DMS 273 (cell line): ENCODE measurements around the gene DUSP22.
"Not testable (repeated sequence)": the region's sequence is repeated elsewhere in the genome, so short reads cannot be mapped to it uniquely, and the experiment has no call there.

Experiments used
- DNase-seq: peaks from one replicate; lab custom pipeline; 2025; ENCODE audit not compliant: unreplicated experiment; lab: John Stamatoyannopoulos, UW

Gene DUSP22, protein sequence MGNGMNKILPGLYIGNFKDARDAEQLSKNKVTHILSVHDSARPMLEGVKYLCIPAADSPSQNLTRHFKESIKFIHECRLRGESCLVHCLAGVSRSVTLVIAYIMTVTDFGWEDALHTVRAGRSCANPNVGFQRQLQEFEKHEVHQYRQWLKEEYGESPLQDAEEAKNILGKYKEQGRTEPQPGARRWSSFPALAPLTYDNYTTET

DNA sequence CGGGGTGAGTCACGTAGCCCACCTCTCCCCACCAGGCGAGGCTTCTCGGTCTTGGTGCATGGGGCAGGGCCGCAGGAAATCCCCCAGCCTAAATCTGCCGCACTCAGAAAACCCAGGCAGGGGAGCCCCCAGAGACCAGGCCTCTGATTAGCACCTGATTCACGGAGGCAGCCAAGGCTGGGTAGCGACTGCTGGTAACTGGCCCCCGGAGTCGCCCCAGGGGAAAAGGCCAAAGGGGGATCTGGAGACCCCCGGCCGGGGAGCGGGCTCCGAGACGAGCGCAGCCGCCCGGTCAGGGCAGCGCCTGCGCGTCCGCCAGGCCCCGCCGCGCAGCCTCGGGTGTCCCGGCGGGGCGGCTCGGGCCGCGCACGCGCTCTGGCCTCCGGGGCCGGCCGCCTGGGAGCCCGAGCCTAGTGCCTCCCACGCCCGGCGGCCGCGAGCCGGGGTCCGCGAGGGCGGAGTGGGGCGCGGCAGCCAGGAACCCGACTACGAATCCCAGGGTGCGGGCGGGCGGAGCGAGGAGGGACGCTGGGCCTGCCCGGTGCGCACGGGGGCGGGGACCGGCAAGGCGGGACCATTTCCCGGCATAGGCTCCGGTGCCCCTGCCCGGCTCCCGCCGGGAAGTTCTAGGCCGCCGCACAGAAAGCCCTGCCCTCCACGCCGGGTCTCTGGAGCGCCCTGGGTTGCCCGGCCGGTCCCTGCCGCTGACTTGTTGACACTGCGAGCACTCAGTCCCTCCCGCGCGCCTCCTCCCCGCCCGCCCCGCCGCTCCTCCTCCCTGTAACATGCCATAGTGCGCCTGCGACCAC is at the start of gene DUSP22:
Gene DUSP22, plus strand, starts transcription at position 791 of the 809 bp plus-strand sequence. CDS start 53 bp downstream, outside the sequence.
- DNase-seq = no peak

DNA sequence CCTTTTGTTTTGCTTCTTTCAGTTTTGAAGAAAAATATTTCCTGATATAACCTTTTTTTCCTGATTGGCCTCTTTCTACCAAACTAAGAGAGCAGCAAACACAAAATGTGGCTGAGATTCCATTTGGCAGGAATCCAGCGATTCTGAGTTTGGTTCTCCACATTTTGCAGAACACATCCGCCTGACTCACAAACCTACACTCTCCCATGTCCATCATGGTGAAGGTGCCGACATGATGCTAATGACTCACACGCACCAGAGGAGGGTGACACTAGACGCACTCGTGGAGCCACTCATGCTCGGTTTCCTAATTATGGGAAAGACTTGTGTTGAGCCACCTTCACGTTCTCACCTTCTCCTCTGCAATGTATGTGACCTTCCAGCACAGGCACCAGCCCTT is 45.9 kb upstream of the DUSP22 start:
- DNase-seq = no peak

DNA sequence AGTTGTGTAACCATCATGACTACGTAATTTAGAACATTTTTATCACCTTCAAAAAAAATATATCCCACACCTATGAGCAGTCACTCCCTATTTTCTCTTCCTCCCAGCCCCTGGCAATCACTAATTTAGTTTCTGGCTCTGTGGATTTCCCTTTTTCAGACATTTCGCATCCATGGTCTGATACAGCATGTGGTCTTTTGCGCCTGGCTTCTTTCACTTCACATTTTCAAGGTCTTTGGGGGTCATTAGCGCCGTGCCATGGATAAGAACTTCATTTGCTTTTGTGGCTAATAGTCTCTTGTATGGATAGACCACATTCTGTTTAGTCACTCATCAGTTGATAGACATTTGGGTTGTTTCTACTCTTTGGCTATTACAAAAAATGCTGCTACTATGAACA is 44.9 kb upstream of the DUSP22 start:
- DNase-seq = no peak

DNA sequence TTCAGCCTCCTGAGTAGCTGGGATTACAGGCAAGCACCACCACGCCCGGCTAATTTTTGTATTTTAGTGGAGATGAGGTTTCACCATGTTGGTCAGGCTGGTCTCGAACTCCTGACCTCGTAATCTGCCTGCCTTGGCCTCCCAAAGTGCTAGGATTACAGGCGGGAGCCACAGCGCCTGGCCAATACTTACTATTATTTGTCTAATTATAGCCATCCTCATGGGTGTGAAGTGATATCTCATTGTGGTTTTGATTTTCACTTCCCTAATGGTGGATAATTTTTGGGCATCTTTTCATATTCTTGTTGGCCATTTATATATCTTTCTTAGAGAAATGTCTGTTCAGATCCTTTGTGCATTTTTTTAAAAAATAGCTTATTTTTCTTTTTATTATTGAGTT is 44.2 kb upstream of the DUSP22 start:
- DNase-seq = not testable (repeated sequence)

DNA sequence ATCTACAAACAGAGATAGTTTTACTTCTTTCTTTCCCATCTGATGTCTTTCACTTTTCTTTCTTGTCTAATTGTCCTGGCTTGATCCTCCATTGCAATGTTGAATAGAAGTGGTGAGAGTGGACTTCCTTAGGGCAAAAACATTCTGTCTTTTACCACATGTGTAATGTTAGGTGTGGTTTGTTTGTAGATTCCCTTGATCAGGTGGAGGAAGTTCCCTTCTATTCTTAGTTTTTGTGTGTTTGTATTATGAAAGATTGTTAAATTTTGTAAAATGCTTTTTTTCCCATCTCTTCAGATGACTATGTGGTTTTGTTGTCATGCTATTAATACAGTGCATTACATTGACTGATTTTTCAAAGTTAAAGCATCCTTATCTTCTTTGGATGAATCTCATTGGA is 41.6 kb upstream of the DUSP22 start:
- no peak for DNase-seq

DNA sequence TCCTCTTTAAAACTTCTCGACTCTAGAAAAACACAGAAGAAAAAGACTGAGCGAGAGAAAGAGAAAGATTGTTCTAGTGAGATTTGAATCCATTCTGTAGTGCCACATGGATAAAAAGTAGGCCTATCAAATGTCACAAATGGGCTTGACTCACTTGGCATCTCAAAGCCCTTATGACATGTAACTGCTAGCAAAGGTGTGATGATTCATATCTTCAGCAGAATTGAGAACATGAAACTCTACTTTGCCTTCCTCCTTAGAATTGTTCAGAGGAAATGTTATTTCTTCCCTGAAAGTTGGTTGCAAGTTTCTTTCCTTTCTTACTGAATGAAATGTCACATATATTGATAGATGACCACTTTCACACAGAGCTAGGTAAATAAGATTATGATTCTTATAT is 40.4 kb upstream of the DUSP22 start:
- DNase-seq = no peak

DNA sequence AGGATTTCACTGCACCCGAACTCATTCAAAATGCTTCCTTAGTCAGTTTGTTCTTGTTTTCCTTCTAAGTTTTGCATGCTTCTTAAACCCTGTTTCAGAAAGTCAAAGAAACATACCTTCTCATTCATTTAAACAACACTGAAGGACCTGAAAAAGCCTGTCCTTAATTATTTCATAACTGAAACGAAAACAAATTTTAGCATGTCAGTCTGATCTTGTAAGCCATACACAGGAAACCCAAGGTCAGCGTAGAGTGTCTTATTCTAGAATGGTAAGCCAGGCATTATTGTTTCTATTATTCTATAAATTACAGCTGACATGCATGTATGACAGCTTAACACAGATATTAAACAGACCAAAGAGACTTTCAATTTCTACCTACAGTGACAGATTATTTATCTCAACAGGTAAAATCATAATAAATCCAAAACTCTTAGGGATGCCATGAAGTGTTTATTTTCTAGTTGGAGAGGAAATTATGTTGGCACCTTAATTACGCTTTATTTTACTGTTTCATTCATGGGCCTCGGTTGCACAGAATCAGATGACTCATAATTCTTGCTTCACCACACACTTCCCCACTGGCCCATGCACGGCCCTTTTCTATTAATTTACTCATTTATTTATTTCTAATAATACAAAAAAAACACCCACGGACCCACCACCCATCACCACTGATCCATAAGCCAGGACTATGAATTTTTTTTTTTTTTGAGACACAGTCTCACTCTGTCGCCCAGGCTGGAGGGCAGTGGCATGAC is 39.3 kb upstream of the DUSP22 start:
- DNase-seq = no peak

DNA sequence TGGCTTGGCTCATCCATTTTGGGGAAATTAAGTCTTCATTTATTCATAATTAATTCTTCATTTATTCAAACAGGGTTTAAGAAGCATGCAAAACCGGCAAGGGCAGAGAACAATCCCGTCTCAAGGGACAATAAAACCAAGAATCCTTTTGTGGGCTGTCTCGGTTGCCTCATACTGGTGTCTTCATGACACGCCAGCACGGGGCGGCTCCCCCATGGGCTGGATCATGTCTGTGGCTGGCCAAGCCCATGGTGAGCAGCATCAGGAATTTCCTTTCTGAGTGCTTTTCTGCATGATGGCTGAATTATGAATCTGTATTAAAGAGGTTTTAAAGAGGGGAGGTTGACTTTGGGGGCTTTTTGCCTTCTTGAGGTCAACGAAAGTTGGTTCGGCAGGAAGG is 38.3 kb upstream of the DUSP22 start:
- no peak for DNase-seq

DNA sequence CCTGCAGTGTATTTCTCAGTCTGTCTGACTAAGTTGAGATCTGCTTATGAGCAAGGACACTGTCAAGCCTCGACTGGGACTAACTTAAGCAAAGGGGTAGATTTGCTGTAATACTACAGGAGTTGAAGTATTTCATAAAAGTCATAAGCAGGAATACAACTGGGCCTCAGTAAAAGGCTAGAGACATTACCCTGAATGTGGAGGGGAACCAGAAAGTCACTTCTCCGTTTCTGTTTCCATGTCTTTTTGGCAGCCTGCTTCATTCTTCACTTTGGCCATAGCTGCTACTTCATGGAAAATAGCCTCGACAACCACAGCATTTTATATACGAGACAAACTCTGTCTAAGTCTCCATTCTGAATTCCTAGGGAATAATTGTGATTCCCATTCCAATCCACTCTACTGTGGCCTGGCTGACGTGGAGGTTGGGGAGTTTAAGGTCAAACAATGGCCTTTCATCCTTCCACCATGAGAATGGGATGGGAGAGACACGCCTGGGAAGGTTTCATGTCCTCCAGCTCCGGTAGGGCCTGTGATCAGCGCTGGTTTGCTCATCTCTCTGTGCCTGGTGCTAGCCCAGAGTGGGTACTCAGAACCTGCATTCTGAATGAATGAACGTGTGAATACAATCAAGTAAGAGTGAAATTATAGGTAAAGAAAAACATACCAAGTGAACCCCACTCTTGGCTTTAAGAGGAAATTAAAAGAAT is 37.1 kb upstream of the DUSP22 start:
- DNase-seq = no peak

DNA sequence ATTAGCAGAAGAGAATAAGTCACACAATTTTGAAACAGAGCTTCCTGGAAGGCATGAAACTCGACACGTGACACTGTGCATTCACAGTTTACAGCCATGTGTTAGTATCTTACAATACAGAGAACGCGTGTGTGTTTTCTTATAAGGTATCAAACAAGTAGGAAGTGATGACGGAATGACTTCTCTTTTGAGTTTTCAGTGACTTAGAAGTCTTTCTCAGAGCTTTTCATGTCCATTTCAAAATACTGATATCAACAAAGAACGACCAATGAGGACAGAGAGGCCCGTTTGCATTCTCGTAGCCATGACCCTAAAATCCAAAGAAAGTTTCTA is 36.6 kb upstream of the DUSP22 start:
- no peak for DNase-seq

DNA sequence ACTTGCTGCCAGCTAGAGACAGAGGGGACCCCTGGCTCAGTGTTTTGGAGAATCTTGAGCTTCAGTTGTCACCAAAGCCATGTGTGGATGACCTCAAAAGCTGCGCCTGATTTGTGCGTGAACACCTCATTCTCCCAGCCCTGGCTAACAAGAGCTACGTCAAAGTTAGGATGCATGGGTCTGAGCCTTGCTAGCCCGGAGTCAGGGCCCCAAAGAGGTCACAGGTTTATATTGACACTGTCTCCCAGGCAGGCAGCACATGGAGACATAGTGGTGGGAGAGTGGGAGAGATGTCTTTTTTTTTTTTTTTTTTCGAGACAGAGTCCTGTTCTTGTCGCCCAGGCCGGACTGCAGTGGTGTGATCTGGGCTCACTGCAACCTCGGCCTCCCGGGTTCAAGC is 36.1 kb upstream of the DUSP22 start:
- DNase-seq = no peak

DNA sequence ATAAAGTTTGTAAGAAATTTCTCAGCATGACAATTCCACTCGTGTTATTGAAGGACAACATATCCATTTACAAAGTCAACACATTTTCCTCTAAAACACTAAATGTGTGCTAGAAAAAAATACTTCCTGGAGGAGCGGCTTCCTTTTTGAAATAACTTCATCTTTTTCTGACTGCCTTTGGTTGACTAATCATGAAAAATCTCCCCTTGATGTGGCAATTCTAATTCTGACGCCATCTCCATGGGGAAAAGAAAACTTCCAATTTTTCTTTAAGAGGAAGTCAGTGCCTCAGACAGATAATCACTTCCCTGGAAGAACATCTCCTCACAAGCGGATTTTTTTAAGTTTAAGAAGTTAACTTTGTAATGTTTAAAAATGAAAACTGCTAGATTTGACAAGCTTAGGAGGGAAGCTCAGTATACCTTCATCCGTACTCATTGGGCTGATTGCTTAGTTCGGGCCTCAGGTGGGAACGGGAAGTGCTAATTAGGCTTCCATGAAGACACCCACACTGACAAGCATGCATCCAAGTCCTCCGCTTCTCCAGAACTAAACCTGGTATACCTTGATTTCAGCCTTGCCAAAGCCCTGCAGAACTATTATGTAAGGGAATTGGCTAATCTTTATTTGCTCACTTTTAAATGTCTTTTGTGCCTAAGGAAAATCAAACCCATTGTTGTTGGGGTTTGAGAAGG is 35.1 kb upstream of the DUSP22 start:
- DNase-seq = no peak

DNA sequence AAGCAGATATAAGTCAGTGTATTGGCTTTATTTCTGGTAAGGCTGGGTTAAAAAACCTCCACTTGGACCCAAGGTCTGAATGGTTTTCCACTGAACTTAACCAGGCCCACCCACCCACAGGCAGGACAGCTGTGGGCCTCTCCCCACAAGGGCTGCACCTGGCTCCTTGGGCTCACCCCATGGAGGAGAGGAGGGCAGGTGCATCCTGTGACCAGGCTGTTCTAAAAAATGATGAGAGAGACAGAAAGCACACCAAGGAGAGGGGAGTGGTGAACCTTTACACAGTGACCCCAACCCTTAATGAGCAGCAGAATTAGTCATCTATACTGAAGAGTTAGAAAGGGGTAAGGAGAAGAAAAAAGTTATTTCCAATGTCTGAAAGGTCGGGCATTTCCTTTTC is 34.5 kb upstream of the DUSP22 start:
- DNase-seq = no peak

DNA sequence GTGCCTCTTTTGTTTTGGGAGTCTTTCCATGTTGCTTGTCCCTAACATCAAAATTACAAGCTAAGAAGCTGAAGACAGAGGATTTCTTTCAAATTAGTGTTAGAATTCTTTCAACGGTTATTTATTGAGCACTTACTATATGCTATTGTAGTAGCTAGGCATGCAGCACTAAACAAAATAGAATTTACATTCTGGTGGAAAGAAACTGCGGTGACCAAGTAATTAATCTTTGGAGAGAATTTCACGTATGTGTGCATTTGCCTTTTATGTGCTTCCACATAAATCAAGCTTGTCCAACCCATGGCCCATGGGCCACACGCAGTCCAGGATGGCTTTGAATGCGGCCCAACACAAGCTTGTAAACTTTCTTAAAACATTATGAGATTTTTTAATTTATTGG is 33.0 kb upstream of the DUSP22 start:
- DNase-seq = no peak

DNA sequence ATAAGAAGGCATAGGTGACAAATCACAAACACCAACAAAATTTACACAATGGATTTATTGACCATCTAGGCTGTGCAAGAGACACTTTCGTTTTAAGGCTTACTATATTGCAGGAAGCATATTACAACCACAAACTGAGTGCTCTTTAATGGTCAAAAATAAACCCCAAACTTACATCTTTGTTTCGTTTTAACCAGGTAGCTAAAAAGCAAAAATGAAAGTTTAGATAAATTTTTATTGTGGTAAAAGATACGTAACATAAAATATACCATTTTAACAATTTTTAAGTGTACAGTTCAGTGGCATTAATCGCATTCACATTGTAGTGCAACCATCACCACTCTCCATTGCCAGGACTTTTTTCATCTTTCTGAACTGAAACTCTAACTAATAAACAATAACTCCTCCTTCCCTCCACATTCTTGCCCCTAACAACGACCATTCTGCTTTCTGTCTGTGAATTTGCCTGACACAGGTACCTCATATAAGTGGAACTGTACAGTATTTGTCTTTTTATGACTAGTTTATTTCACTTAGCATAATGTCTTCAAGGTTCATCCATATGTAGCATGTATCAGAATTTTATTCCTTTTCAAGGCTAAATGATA is 32.3 kb upstream of the DUSP22 start:
- no peak for DNase-seq

DNA sequence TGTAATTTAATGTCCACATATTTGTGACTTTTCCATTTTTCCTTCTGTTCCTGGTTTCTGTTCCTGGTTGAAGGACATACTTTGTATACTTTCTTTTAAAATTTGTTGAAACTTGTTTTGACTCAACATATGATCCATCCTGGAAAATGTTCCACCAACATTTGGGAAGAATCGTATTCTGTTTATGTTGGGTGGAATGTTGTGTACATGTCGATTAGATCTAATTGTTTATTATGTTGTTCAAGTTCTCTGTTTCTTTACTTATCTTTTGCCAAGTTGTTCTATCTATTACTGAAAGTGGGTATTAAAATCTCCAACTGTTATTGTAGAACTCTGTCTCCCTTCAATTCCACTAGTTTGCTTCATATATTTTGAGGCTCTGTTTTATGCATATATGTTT is 27.7 kb upstream of the DUSP22 start:
- no peak for DNase-seq

DNA sequence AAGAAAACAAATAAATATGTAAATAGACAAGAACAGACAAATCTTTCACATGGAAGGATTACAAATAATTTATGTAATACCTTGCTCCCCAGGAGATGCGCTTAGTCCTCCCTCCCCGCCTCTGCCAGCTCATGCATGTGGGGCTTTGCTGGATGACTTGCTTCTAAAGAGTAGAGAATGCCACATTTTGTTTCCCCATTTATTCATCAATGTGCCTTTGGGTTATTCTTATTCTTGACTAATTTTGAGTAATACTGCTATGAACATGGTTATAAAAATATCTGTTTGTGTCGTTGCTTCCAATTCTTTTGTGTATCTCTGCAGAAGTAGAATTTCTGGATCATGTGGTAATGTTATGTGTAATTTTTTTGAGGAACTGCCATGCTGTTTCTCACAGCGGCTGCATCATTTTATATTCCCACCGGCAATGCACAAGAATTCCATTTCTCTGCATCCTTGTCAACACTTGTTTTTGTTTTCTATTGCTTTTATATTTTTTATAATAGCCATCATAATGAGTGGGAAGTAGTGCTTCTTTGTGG is 23.8 kb upstream of the DUSP22 start:
- DNase-seq = no peak

DNA sequence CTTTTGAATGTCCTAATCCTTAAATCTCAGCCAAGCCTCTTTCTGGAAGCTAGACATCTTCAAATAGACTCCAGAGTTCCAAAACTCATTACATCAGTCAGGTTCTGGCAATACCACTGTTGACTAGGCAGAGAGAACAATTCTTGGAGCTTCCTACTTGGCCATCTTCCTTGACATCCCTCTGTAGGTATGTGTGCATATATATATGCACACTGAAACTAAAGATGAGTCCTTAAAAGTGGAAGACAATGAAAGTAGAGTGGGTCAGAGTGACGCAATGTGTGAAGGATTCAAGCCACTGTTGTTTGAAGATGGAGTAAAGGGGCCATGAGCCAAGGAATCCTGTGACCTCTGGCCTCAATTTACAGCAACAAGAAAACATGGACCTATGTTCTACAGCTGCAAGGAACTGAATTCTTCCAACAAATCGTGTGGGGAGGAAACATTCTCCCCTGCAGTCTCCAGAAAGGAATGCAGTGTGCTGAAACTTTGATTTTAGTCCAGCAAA is 18.7 kb upstream of the DUSP22 start:
- DNase-seq = no peak

DNA sequence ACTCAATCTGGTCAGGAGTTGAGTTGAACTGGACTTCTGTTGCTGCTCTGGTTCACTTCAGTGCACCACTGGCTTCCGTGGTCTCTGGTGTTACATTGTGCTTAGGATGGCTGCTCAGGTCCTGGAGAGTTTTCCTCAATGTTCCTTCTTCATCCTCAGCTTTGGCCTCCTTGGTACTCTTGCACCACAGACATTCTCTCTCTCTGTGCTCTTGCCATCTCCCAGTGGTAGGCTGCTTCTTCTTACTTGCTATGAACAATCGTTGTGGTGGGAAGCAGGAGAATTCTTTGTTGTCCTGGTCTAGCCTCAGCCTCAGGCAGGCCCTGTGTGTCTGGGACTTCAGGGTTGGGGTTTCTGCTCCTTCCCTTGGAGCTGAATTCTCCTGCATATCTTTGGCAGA is 14.5 kb upstream of the DUSP22 start:
- no peak for DNase-seq

DNA sequence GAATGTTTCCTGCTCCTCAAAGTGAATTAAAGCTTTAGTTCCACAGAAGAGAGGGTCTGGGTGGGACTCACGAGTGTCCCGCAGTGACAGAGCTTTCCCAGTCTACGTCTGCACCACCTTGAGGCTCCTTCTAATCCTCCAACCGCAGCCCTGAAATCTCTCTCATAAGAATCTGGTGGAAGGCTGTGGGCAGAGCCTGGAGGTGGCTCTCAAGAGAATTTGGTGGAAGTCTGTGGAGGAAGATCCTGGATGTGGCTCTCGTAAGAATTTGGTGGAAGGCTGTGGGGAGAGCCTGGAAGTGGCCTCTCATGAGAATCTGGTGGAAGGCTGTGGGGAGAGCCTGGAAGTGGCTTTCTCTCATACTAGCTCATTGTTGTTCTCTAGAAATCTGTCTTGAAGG is 13.8 kb upstream of the DUSP22 start:
- no peak for DNase-seq
